C4-2B (cell line): ENCODE measurements around the gene DLG4.

Experiments used
- CTCF ChIP-seq: fragments of 450-650 bp; conservative IDR thresholded peaks from 2 replicates; pipeline ENCODE4 v1.5.1; 2017; ENCODE audit warnings: mild to moderate bottlenecking
- ZFX ChIP-seq: fragments of 450-650 bp; IDR thresholded peaks from 2 replicates; pipeline ENCODE4 v1.6.1; 2017

DNA sequence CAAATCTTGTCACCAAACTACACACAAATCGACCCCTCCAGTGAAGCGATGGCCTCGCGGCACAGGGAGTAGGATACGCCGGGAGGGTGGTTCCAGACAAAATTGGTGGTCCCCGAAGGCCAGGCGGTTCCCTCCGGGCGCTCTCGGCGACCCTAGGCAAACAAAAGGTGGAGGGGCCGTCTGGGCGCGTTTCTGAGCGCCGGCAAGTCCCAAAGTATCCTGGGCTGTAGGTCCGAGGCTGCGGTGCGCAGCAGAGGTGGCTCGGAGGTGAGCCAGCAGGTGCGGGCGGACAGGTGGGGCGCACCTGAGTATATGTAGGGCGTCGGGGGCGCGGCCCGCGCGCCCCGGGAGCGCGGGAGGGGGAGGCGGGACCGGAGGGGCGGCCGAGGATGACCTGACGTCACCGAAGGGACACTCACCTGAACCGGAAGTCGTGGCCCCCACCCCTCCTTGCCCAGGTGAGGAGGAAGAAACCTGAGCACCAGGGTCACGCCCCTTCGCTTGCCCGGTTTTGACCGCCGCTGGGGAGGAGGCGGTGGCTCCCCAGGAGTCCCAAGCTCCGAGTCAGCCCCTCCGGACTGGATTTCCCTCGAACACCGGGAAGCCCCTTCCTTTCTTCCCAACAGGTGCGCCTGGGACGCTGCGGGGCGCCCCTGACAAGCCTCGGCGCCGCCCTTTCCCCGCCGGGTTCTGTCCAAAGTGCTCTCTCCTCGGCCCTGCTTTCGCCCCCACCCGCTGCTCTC is 42.7 kb upstream of the DLG4 start, which contains the start of gene CLDN7:
- TF ChIP-seq CTCF: no peak
- TF ChIP-seq ZFX: no peak
